Adrenal gland (tissue), 5 donors: ENCODE measurements around the gene SPATA33.

ENCODE experiments used
- CTCF ChIP-seq, 6 experiments: fragments of 450-650 bp in 4 of 6; fragments of 200-600 bp in 2 of 6; sonication (generic) in 1 of 6; IDR thresholded peaks; 1 replicate in 5 of 6; 2 replicates in 1 of 6; pipeline versions ENCODE4 v1.5.1 to v1.8.0; 2016 to 2021; ENCODE audit warnings: antibody characterized with exemption in 6 of 6, mild to moderate bottlenecking in 2 of 6, moderate library complexity in 1 of 6
- POLR2A ChIP-seq, 2 donors: fragments of 450-650 bp; IDR thresholded peaks; one replicate each; pipeline ENCODE4 v1.6.1; 2017; ENCODE audit warnings: antibody characterized with exemption in 2 of 2, mild to moderate bottlenecking in 2 of 2, moderate library complexity in 1 of 2
- donor health status: DM: no; HTN: no; CAD: no.

GRCh38 chr16:89689142-89689541 is 31.5 kb downstream of the SPATA33 start:
- TF ChIP-seq CTCF (IDR thresholded peaks at IDR 0.05) (no peak), POLR2A (IDR thresholded peaks at IDR 0.05) (no peak)
